Neural progenitor cell (in vitro differentiated cells): ENCODE measurements around the gene B3GALT4. TPM values are rescaled to one million over a fixed set of nuclear protein-coding genes. Genes with fewer than 3 reads are reported as not detected.
A peak's percentile ranks its signal among the peaks of the same experiment; 100 is the strongest.

ENCODE experiments used
- DNase-seq: peaks from one replicate; pipeline ENCODE4 v3.0.0-alpha.2; 2016; ENCODE audit warnings: low spot score
- H2AFZ ChIP-seq: fragments of 200-600 bp; sonication (generic); replicated peaks from 2 replicates; pipeline ENCODE4 v1.6.1; 2016; ENCODE audit warnings: antibody characterized with exemption
- H3F3A ChIP-seq: fragments of 200-600 bp; sonication (generic); 2 replicates; pipeline ENCODE4 v1.6.1; 2016; ENCODE audit warnings: antibody characterized with exemption, low read depth
- H3K27ac ChIP-seq: fragments of 200-600 bp; sonication (generic); 2 replicates; pipeline ENCODE4 v1.5.1; 2016; ENCODE audit warnings: mild to moderate bottlenecking
- H3K27me3 ChIP-seq: fragments of 200-600 bp; sonication (generic); 2 replicates; pipeline ENCODE4 v1.6.1; 2016; ENCODE audit warnings: mild to moderate bottlenecking, moderate library complexity
- H3K36me3 ChIP-seq: fragments of 200-600 bp; sonication (generic); 2 replicates; pipeline ENCODE4 v1.5.1; 2016
- H3K4me1 ChIP-seq: fragments of 200-600 bp; sonication (generic); 2 replicates; pipeline ENCODE4 v1.6.1; 2016; ENCODE audit warnings: mixed run types
- H3K4me2 ChIP-seq: fragments of 200-600 bp; sonication (generic); 2 replicates; pipeline ENCODE4 v1.6.1; 2016
- H3K4me3 ChIP-seq: fragments of 200-600 bp; sonication (generic); 2 replicates; pipeline ENCODE4 v1.5.1; 2016
- H3K79me2 ChIP-seq: fragments of 200-600 bp; sonication (generic); 2 replicates; pipeline ENCODE4 v1.6.1; 2016; ENCODE audit warnings: low read depth
- H3K9ac ChIP-seq: fragments of 200-600 bp; sonication (generic); 2 replicates; pipeline ENCODE4 v1.6.1; 2016
- H3K9me3 ChIP-seq: fragments of 200-600 bp; sonication (generic); 2 replicates; pipeline ENCODE4 v1.5.1; 2016; ENCODE audit warnings: low read depth
- H4K20me1 ChIP-seq: fragments of 200-600 bp; sonication (generic); 2 replicates; pipeline ENCODE4 v1.6.1; 2016; ENCODE audit warnings: low read depth
- H3K27ac Mint-ChIP-seq: 3 replicates; pipeline ENCODE4 v1.8.0; 2021; ENCODE audit warnings: mixed read lengths
- H3K27me3 Mint-ChIP-seq: 2 replicates; pipeline ENCODE4 v1.8.0; 2022; ENCODE audit warnings: low read depth, mild to moderate bottlenecking, inconsistent platforms, moderate library complexity, mixed read lengths; ENCODE audit not compliant: insufficient read depth
- H3K36me3 Mint-ChIP-seq: 3 replicates; pipeline ENCODE4 v1.8.0; 2021; ENCODE audit warnings: mixed read lengths
- H3K4me1 Mint-ChIP-seq: 3 replicates; pipeline ENCODE4 v1.8.0; 2021; ENCODE audit warnings: mixed read lengths
- H3K4me3 Mint-ChIP-seq: 3 replicates; pipeline ENCODE4 v1.8.0; 2021; ENCODE audit warnings: mild to moderate bottlenecking, moderate library complexity, mixed read lengths
- H3K9me3 Mint-ChIP-seq: 3 replicates; pipeline ENCODE4 v1.8.0; 2020; ENCODE audit warnings: mixed read lengths
- EZH2 ChIP-seq: fragments of 200-600 bp; sonication (generic); IDR thresholded peaks from 2 replicates; pipeline ENCODE4 v1.6.1; 2017; ENCODE audit warnings: antibody characterized with exemption, mild to moderate bottlenecking, moderate library complexity
- EZH2phosphoT487 ChIP-seq: fragments of 200-600 bp; sonication (generic); IDR thresholded peaks from 2 replicates; pipeline ENCODE4 v1.6.1; 2017; ENCODE audit warnings: antibody characterized with exemption
- total RNA-seq: library from RNA; depleted of rRNA; stranded (reverse); fragments of >200 nt; gene quantifications from 2 replicates; pipeline ENCODE4 v1.2.3, GENCODE V29; 2015; ENCODE audit warnings: low replicate concordance
- TF ChIP-seq, protein P1 (sequence below): fragments of 200-600 bp; sonication (generic); IDR thresholded peaks from 2 replicates; pipeline ENCODE4 v1.5.1; 2017; ENCODE audit warnings: antibody characterized with exemption, mild to moderate bottlenecking

Gene B3GALT4
- total RNA-seq, 1 donor from 2014 or later, result 1.1 TPM

DNA sequence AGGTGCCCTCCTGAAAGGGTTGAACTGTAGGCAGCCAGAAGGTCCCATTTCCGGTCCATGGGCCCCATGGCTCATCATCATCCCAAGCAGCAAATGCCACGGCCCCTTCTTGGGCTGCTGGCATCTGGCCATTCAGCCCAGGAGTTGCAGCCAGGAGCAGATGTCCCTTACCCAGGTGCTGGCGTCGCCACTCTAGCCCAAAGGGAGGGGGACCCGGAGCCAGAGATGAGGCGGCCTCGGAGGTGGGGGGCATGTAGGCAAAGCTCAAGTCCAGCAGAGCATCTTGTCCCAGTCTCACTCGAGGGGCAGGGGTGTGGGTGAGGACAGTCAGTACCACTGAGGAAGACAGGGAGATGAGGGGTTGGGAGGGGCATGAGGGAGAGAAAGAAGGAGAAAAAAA lies 28.1 kb downstream of the B3GALT4 start:
- Histone ChIP-seq H3K4me1 (no peaks in the 10 kb centered on the region), H2AFZ (no peak overlapping the region), H3F3A (peaks cover 6% of the 10 kb centered on the region), H3K9me3 (no peaks in the 10 kb centered on the region), H3K27me3 (no peaks in the 10 kb centered on the region), H3K4me2 (no peak overlapping the region), H4K20me1 (peaks cover 27% of the 10 kb centered on the region), H3K27ac (no peak overlapping the region), H3K79me2 (peaks cover 33% of the 10 kb centered on the region), H3K4me3 (no peak overlapping the region), H3K36me3 (no peaks in the 10 kb centered on the region), H3K9ac (no peak overlapping the region)
- Mint-ChIP-seq H3K4me3 (no peak overlapping the region), H3K36me3 (peaks cover 11% of the 10 kb centered on the region), H3K27ac (no peak overlapping the region), H3K9me3 (no peaks in the 10 kb centered on the region), H3K27me3 (peaks cover 2% of the 10 kb centered on the region), H3K4me1 (peaks cover 10% of the 10 kb centered on the region)
- TF ChIP-seq, protein P1, sequence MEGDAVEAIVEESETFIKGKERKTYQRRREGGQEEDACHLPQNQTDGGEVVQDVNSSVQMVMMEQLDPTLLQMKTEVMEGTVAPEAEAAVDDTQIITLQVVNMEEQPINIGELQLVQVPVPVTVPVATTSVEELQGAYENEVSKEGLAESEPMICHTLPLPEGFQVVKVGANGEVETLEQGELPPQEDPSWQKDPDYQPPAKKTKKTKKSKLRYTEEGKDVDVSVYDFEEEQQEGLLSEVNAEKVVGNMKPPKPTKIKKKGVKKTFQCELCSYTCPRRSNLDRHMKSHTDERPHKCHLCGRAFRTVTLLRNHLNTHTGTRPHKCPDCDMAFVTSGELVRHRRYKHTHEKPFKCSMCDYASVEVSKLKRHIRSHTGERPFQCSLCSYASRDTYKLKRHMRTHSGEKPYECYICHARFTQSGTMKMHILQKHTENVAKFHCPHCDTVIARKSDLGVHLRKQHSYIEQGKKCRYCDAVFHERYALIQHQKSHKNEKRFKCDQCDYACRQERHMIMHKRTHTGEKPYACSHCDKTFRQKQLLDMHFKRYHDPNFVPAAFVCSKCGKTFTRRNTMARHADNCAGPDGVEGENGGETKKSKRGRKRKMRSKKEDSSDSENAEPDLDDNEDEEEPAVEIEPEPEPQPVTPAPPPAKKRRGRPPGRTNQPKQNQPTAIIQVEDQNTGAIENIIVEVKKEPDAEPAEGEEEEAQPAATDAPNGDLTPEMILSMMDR, result no peak
- TF ChIP-seq EZH2, result no peak
- no peak for TF ChIP-seq EZH2phosphoT487
- no peak for DNase-seq

DNA sequence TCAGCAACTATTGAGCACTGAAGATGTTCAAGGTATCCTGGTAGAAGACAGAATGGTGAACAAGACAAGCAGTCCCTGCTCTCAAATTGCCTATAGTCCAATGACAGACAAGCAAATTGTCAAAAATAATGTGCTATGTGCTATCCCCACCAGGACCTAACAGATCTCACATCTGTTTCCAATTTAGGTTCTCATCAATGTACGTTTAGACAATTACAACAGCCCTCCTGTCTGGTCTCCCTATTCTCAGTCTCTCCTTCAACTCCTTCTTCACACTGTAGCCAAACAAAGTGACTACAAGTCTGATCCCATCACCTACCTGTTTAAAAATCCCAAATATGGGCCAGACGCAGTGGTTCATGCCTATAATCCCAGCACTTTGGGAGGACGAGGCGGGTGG lies 29.4 kb downstream of the B3GALT4 start:
- H3K27ac Mint-ChIP-seq, result no peak overlapping the region
- H3K27me3 ChIP-seq, result no peaks in the 10 kb centered on the region
- H3K36me3 Mint-ChIP-seq, result peaks cover 11% of the 10 kb centered on the region
- H3F3A ChIP-seq, result no peaks in the 10 kb centered on the region
- peaks cover 5% of the 10 kb centered on the region for H3K27me3 Mint-ChIP-seq
- peaks cover 14% of the 10 kb centered on the region for H4K20me1 ChIP-seq
- H3K4me3 Mint-ChIP-seq, result no peak overlapping the region
- peaks cover 20% of the 10 kb centered on the region for H3K79me2 ChIP-seq
- H3K4me3 ChIP-seq, result no peak overlapping the region
- H3K36me3 ChIP-seq, result no peaks in the 10 kb centered on the region
- no peak for DNase-seq
- no peak overlapping the region for H3K9ac ChIP-seq
- H3K27ac ChIP-seq, result no peak overlapping the region
- H3K9me3 ChIP-seq, result no peaks in the 10 kb centered on the region
- H2AFZ ChIP-seq, result no peak overlapping the region
- TF ChIP-seq EZH2, result no peak
- no peak for TF ChIP-seq EZH2phosphoT487
- TF ChIP-seq, protein P1, result no peak
- H3K9me3 Mint-ChIP-seq, result no peaks in the 10 kb centered on the region
- peaks cover 8% of the 10 kb centered on the region for H3K4me1 Mint-ChIP-seq
- H3K4me2 ChIP-seq, result no peak overlapping the region
- H3K4me1 ChIP-seq, result no peaks in the 10 kb centered on the region

DNA sequence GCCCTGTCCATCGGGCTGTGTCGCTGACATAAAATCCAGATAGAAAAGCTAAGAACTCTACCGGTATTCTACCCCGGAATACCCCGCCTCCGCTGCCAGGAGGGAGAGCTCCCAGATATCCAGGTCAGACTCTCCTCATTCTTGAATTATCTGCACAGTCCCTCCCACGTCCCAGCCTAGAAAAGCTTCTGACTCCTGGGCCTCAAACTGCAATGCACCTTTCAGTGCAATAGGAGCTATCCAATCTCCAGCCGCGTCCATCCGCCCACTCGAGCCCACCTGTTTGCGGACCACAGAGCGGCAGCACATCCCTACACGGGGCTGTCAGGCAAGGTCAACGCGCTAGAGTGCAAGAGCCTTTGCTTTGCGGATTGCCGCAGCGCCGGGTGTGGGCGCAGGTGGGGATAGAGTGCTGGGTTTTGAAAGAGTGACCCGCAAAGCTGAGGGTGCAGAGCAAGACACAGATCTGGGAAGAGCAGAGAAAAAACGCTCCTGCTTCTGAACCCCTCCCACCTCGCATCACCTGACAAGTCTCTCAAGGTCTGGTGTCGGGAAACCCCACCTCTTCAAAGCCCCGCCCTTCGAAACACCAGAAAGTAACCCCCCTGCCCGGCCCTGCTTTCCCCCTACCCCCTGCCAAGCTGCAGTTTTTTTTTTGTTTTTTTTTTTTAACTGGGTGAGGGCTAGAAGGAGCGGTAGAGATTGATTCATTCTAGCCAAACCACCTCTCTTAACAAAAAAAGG lies 35.6 kb downstream of the B3GALT4 start:
- no peak overlapping the region for H3K9ac ChIP-seq
- Mint-ChIP-seq H3K27ac (peak overlapping the region; percentile 39), H3K4me3 (peak overlapping the region; percentile 95), H3K36me3 (peaks cover 10% of the 10 kb centered on the region), H3K4me1 (peaks cover 38% of the 10 kb centered on the region), H3K27me3 (peaks cover 12% of the 10 kb centered on the region), H3K9me3 (no peaks in the 10 kb centered on the region)
- H2AFZ ChIP-seq, result peak overlapping the region; percentile 53
- H3K36me3 ChIP-seq, result no peaks in the 10 kb centered on the region
- H3K27ac ChIP-seq, result no peak overlapping the region
- peaks cover 18% of the 10 kb centered on the region for H3K4me1 ChIP-seq
- DNase-seq, result peak; percentile 77
- peaks cover 42% of the 10 kb centered on the region for H3F3A ChIP-seq
- peaks cover 27% of the 10 kb centered on the region for H4K20me1 ChIP-seq
- H3K4me2 ChIP-seq, result peak overlapping the region; percentile 99
- TF ChIP-seq, protein P1, result no peak
- TF ChIP-seq EZH2 (no peak), EZH2phosphoT487 (no peak)
- no peaks in the 10 kb centered on the region for H3K9me3 ChIP-seq
- H3K4me3 ChIP-seq, result peak overlapping the region; percentile 54
- H3K79me2 ChIP-seq, result peaks cover 4% of the 10 kb centered on the region
- H3K27me3 ChIP-seq, result peaks cover 25% of the 10 kb centered on the region
